SU-DHL-6 (cell line): ENCODE data around the gene EGLN2.
"Not testable (repeated sequence)": the region's sequence is repeated elsewhere in the genome, so short reads cannot be mapped to it uniquely, and the experiment has no call there.

Source experiments
- H2AFZ ChIP-seq: fragments of 200-600 bp; sonication (generic); 2 replicates; pipeline ENCODE4 v1.6.1; 2014; ENCODE audit warnings: low read depth, mild to moderate bottlenecking, moderate library complexity, mixed read lengths, antibody characterized with exemption, low read length; ENCODE audit not compliant: severe bottlenecking
- H3F3A ChIP-seq: fragments of 200-600 bp; shearing (Covaris generic); 2 replicates; pipeline ENCODE4 v1.6.0; 2016; ENCODE audit warnings: antibody characterized with exemption, mild to moderate bottlenecking; ENCODE audit not compliant: insufficient read depth
- H3K27ac ChIP-seq: fragments of 200-600 bp; sonication (generic); 2 replicates; pipeline ENCODE4 v1.5.1; 2016; ENCODE audit warnings: low read depth, mild to moderate bottlenecking, low read length, moderate library complexity, mixed read lengths
- H3K27me3 ChIP-seq: fragments of 200-600 bp; sonication (generic), shearing (Covaris generic); 2 replicates; pipeline ENCODE4 v1.6.0; 2014; ENCODE audit warnings: mild to moderate bottlenecking, low read length
- H3K36me3 ChIP-seq: fragments of 200-600 bp; sonication (generic); 2 replicates; pipeline ENCODE4 v1.6.1; 2014; ENCODE audit warnings: mild to moderate bottlenecking, low read length, mixed read lengths
- H3K4me2 ChIP-seq: fragments of 300-600, 200-600 bp; shearing (Covaris generic), sonication (generic); 2 replicates; pipeline ENCODE4 v1.6.0; 2014; ENCODE audit warnings: low read length, low read depth, mild to moderate bottlenecking; ENCODE audit not compliant: poor library complexity, severe bottlenecking
- H3K4me3 ChIP-seq: fragments of 200-600 bp; sonication (generic); 2 replicates; pipeline ENCODE4 v1.5.1; 2014; ENCODE audit warnings: antibody characterized with exemption, low read length, mild to moderate bottlenecking, mixed read lengths; ENCODE audit not compliant: insufficient read depth, poor library complexity, severe bottlenecking
- H3K79me2 ChIP-seq: fragments of 200-600 bp; sonication (generic); 2 replicates; pipeline ENCODE4 v1.6.1; 2014; ENCODE audit warnings: mild to moderate bottlenecking, low read length, moderate library complexity; ENCODE audit not compliant: insufficient read depth
- H3K9ac ChIP-seq: fragments of 200-600 bp; sonication (generic); 2 replicates; pipeline ENCODE4 v1.7.0; 2014; ENCODE audit warnings: mild to moderate bottlenecking, low read length
- H3K9me2 ChIP-seq: fragments of 200-600 bp; sonication (generic); replicated peaks from 2 replicates; pipeline ENCODE4 v1.6.1; 2014; ENCODE audit warnings: low read length; ENCODE audit not compliant: insufficient read depth
- H3K9me3 ChIP-seq: fragments of 200-600 bp; sonication (generic); 2 replicates; pipeline ENCODE4 v1.6.1; 2014; ENCODE audit warnings: low read length, mixed read lengths; ENCODE audit not compliant: insufficient read depth
- H4K20me1 ChIP-seq: fragments of 200-600 bp; sonication (generic); 2 replicates; pipeline ENCODE4 v1.6.1; 2014; ENCODE audit warnings: low read depth, mild to moderate bottlenecking, antibody characterized with exemption, low read length, moderate library complexity, mixed read lengths
- EZH2phosphoT487 ChIP-seq: fragments of 200-600 bp; sonication (generic), shearing (Covaris generic); conservative IDR thresholded peaks from 2 replicates; pipeline ENCODE4 v1.6.1; 2018; ENCODE audit warnings: mild to moderate bottlenecking, antibody characterized with exemption, low read length, moderate library complexity, mixed read lengths
- TF ChIP-seq, protein P1 (sequence below): fragments of 200-600 bp; sonication (generic); IDR thresholded peaks from one replicate; pipeline ENCODE4 v1.5.1; 2017; ENCODE audit warnings: antibody characterized with exemption, mild to moderate bottlenecking, low read length, moderate library complexity; ENCODE audit not compliant: insufficient read depth, poor library complexity, severe bottlenecking

EGLN2 gene

DNA sequence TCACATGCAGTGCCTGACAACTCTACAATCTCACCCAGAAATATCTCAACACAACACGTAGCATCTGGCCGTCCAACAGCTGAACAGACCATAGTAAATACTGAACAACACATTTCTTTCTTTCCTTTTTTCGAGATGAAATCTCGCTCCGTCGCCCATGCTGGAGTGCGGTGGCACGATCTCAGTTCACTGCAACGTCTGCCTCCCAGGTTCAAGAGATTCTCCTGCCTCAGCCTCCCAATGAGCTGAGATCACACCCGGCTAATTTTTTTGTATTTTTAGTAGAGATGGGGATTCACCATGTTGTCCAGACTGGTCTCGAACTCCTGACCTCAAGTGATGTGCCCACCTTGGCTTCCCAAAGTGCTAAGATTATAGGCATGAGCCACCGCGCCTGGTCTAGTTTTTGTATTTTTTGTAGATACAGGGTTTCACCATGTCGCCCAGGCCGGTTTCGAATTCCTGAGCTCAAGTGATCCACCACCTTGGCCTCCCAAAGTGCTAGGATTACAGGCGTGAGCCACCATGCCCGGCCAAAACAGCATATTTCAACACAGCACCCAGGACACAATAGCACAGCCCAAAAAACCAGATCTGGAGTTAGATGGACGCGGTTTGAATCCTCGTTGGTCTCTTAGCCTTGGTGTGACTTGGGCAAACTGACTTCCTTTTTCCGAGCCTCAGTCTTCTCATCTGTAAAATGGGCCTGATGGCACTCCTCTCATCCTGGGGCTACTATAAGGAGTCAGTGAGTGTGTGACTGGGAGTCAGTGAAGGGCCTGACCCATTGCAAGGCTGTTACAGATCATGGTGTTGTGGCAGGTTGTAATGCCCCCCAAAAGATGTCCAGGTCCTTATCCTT lies 28.6 kb downstream of the EGLN2 start:
- H3K4me3 ChIP-seq, result no peak overlapping the region
- no peaks in the 10 kb centered on the region for H3K9me3 ChIP-seq
- no peaks in the 10 kb centered on the region for H3K9me2 ChIP-seq
- TF ChIP-seq, protein P1, sequence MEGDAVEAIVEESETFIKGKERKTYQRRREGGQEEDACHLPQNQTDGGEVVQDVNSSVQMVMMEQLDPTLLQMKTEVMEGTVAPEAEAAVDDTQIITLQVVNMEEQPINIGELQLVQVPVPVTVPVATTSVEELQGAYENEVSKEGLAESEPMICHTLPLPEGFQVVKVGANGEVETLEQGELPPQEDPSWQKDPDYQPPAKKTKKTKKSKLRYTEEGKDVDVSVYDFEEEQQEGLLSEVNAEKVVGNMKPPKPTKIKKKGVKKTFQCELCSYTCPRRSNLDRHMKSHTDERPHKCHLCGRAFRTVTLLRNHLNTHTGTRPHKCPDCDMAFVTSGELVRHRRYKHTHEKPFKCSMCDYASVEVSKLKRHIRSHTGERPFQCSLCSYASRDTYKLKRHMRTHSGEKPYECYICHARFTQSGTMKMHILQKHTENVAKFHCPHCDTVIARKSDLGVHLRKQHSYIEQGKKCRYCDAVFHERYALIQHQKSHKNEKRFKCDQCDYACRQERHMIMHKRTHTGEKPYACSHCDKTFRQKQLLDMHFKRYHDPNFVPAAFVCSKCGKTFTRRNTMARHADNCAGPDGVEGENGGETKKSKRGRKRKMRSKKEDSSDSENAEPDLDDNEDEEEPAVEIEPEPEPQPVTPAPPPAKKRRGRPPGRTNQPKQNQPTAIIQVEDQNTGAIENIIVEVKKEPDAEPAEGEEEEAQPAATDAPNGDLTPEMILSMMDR, result no peak
- no peak for TF ChIP-seq EZH2phosphoT487
- H3K79me2 ChIP-seq, result no peaks in the 10 kb centered on the region
- no peak overlapping the region for H3K9ac ChIP-seq
- H3K27me3 ChIP-seq, result no peaks in the 10 kb centered on the region
- no peak overlapping the region for H3K4me2 ChIP-seq
- no peak overlapping the region for H2AFZ ChIP-seq
- H3F3A ChIP-seq, result no peaks in the 10 kb centered on the region
- H4K20me1 ChIP-seq, result no peaks in the 10 kb centered on the region
- H3K36me3 ChIP-seq, result no peaks in the 10 kb centered on the region
- no peak overlapping the region for H3K27ac ChIP-seq

DNA sequence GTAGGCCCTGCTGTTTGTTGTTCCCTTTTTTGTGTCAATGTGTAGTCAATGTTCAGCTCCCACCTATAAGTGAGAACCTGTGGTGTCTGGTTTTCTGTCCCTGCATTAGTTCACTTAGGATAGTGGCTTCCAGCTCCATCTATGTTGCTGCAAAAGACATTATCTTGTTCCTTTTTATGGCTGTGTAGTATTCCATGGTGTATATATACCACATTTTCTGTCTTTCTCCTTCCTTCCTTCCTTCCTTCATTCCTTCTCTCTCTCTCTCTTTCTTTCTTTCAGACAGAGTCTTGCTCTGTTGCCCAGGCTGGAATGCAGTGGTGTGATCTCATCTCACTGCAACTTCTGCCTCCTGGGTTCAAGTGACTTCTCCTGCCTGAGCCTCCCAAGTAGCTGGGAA lies 30.2 kb downstream of the EGLN2 start:
- H3K9me2 ChIP-seq, result no peaks in the 10 kb centered on the region
- no peak overlapping the region for H2AFZ ChIP-seq
- H3K4me3 ChIP-seq, result no peak overlapping the region
- H3K79me2 ChIP-seq, result no peaks in the 10 kb centered on the region
- H4K20me1 ChIP-seq, result no peaks in the 10 kb centered on the region
- no peaks in the 10 kb centered on the region for H3K27me3 ChIP-seq
- H3F3A ChIP-seq, result no peaks in the 10 kb centered on the region
- H3K4me2 ChIP-seq, result no peak overlapping the region
- no peak overlapping the region for H3K9ac ChIP-seq
- no peaks in the 10 kb centered on the region for H3K9me3 ChIP-seq
- H3K27ac ChIP-seq, result no peak overlapping the region
- no peak for TF ChIP-seq EZH2phosphoT487
- TF ChIP-seq, protein P1, result no peak
- H3K36me3 ChIP-seq, result no peaks in the 10 kb centered on the region

DNA sequence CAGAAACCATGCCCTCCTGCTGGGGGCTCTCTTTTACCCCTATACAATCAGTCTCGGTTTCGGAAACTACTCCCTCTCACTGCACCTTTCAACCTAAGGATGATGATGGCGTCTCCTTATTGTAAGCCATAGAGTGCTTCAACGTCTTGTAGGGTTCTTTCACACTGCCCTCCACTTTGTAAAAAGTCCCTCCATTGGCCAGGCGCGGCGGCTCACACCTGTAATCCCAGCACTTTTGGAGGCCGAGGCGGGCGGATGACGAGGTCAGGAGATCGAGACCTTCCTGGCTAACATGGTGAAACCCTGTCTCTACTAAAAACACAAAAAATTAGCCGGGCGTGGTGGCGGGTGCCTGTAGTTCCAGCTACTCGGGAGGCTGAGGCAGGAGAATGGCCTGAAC lies 31.8 kb downstream of the EGLN2 start:
- not testable (repeated sequence) for H3K36me3 ChIP-seq, H3K27me3 ChIP-seq, H3K9ac ChIP-seq, H3K4me2 ChIP-seq, H3F3A ChIP-seq, H3K79me2 ChIP-seq, H3K9me2 ChIP-seq, H3K9me3 ChIP-seq, H3K27ac ChIP-seq, H4K20me1 ChIP-seq, H2AFZ ChIP-seq, H3K4me3 ChIP-seq
